GM18873 (cell line): ENCODE measurements around the gene BCL2L1.
"Not testable (repeated sequence)": the region's sequence is repeated elsewhere in the genome, so short reads cannot be mapped to it uniquely, and the experiment has no call there.

Source experiments
- ATAC-seq: cut with Tn5 transposase; IDR thresholded peaks from one replicate; pipeline ENCODE4 v1.9.1; 2021; ENCODE audit warnings: mild to moderate bottlenecking, moderate library complexity, moderate number of reproducible peaks; ENCODE audit not compliant: unreplicated experiment, low FRiP score

The BCL2L1 gene

GRCh38 chr20:31663838-31664695 lies 58.6 kb downstream of the BCL2L1 start:
- no peak for ATAC-seq

DNA sequence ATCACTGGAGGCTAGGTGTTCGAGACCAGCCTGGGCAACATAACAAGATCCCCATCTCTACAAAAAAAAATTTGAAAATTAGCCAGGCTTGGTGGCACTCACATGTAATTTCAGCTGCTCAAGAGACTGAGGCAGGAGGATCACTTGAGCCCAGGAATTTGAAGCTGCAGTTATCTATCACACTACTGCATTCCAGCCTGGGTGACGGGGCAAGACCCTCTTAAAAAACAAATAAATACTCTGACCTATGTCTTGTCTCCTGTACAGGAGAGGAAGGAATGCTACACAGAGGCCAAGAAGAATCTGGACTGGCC lies 59.2 kb downstream of the BCL2L1 start:
- ATAC-seq = no peak

DNA sequence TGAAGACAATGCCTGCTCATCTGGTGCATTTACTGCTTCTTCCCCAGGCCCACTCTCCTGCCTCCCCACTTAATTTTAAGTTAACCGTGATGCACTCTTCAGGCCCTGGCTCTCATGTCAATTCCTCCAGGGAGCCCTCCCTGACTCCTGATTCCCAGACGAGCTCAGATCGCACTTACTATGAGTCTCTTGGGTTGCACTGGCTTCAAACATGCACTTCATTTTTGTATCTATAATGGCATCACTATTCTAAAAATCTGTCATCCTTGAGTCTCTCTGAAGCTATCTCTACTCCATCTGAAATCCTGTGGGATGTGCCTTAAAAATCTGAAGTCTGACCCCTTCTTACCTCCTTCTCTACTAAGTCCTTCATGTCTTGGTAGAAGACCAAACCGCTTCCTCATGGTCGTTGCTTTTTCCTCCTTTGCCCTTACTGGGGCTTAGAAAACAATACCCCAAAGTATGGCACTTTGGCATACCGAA lies 60.3 kb downstream of the BCL2L1 start:
- ATAC-seq = no peak

- ATAC-seq = no peak
Observed at GRCh38 chr20:31661625-31662371, 60.9 kb downstream of the BCL2L1 start.

DNA sequence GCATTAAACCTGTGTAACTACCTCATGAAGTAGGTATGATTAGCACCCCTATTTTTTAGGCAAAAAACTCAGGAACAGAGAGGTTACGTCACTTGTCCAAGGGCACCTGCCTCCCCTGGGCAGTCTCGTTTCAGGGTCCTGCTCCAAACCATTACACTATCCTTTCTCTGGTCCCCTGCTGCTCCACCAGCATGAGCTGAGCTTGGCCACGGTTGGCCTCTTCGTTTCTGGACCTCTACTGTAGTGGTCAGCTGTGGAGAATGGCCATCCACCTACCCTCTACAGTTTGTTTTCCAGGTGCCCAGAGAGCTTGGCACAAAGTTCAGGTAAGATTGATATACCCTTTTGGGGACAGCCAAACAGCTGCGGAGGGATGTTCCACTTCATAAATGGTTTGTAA lies 68.1 kb downstream of the BCL2L1 start:
- no peak for ATAC-seq

DNA sequence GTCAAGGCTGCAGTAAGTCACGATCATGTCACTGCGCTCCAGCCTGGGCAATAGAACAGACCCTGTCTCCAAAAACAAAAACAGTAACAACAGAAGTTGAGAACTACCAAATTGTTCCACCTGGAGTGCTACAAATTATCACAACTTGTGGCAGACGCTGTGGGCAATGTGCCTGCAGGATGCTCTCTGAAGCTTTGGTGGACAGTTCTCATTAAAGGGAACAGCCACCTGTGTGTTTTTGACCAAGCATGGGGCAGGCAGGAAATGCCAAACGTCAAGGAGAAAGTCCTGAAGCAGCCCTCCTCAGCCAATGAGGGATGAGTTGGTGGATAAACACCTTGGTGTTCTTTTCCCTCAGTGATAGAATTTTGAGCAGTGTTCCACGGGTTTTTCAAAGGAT lies 69.1 kb downstream of the BCL2L1 start:
- ATAC-seq = no peak

DNA sequence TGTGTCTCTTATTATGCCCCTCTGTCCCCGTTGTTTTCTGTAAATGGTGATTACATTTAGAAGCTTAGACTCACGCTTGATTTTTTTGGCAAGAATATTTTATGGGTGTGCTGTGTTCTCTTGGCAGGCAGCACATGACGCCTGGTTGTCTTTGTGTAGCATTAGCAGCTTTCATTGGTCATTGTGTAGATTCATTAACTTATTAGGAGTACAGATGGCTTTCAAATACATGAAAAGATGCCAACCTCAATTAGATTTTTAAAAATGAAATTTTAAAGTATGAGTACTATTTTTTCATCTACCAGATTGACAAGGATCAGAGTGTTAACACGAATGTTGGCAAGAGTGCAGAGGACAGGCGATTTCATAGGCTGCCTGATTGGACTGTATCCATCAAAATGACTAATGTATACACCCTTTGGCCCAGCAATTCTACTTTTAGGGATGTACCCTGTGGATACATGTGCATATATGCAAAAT lies 69.7 kb downstream of the BCL2L1 start:
- ATAC-seq = no peak

DNA sequence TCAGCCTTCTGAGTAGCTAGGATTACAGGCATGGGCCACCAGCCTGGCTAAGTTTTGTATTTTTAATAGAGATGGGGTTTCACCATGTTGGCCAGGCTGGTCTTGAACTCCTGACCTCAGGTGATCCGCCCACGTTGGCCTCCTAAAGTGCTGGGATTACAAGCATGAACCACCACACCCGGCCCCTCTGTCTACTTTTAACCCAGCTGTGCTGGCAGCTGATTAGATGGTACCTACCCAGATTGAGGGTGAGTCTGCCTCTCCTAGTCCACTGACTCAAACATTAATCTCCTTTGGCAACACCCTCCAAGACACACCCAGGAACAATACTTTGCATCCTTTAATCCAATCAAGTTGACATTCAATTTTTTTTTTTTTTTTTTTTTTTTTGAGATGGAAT lies 74.6 kb downstream of the BCL2L1 start:
- not testable (repeated sequence) for ATAC-seq

- no peak for ATAC-seq
Observed at GRCh38 chr20:31644701-31645100, 78.0 kb downstream of the BCL2L1 start.

DNA sequence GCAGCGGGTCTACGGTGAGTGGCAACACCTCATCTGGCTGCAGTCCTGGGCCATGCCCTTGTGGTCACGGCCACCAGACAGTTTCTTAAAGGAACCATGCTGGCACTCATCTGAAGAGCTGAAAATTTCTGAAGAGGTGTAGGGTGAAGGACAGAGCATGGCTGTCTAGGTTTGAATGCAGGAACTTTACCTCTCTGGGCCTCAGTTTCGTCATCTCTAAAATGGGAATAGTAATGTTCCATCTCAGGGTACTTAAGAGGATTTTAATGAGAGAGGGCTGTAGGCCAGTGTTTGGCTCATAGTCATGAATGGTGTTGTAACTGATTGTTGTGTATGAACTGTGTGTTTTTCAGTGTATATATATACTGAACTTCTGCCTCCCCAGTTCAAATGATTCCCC lies 79.1 kb downstream of the BCL2L1 start:
- ATAC-seq = no peak

DNA sequence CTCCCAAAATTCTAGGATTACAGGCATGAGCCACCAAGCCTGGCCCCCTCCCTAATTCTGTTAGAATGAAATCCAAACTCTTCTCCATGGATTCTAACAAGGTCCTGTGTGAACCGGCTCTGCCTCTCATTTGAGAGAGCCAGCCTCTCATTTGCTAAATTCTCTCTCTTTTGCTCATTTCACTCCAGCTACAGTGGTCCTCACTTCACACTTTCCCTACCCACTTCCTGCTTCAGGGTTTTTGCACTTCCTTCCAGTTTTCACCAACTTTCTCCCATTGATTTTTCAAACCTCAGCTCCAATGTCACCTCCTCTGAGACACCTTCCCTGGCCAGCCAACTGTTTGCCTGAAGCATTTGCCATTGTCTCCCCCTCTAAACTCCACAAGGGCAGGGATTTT lies 79.8 kb downstream of the BCL2L1 start:
- no peak for ATAC-seq

DNA sequence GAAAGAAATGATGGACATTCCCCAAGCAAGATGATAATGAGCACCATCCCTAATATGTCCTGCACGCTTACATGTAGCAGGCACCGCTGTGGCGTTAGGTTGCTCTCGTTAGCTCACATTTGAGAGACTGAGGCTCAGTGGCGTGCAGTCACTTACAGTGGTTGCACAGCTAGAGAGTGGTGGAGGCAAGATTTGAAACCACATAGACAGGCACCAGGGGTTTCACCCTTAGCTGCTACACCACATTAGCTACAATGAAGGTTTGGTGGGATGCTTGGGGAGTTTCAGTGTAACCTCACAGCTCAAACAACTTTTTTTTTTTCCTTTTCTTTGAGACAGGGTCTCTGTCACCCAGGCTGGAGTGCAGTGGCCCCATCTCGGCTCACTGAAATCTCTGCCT lies 81.3 kb downstream of the BCL2L1 start:
- no peak for ATAC-seq

DNA sequence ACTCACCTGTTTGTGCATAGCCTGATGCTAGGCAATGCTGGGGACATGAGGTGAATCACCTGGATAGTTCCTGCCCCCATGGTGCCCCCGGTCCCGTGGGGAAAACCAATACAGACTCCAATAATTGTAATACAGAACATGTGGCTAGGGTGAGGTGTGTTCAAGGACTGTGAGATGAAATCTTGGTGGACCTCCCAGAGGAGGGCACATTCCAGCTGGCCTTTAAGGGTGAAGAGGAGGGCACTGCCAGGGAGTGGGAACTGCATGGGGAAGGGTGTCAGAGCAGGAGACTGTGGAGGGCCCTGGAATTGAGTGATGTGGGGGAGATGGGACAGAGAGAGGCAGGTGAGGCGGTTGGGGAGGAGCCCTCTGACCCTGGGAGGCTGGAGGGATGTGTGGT lies 82.4 kb downstream of the BCL2L1 start:
- no peak for ATAC-seq

DNA sequence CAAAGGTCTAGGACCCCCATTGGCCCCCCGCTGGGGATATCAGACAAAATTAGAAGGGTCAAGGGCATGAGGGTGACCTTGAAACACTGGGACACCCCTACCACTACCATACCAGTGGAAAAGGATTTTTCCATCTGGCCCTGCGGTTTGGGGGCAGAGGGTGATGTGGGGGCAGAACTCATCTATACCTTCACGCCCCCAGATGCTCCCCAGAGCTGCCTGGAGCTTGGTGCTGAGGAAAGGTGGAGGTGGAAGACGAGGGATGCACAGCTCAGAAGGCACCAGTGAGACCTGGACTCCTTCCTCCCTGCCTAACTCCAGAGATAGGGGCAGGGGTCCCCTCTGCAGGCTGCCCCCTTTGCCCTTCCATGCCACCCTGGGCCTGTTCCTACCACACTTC lies 83.9 kb downstream of the BCL2L1 start:
- no peak for ATAC-seq

GRCh38 chr20:31638317-31638716 lies 84.4 kb downstream of the BCL2L1 start:
- ATAC-seq = no peak

DNA sequence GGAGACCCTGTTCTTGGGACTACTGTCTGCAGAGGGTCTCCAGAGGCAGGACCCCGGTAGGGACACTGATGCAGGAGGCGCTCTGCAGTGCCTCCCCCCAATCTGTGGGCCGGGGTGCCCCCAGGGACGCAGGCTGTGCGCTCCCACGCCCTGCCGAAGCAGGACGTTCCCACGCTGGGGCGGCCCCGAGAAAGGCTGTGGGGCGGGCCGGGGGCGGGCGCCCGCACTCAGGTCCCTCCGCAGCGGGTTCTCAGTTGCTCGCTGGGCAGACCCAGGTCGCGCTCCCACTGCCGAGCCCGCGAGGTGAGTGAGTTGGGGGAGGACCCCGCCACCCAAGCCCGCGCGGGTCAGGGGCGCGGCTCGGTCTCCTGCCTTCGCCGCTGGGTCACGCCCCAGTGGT lies 85.0 kb downstream of the BCL2L1 start, which contains the start of gene COX4I2:
COX4I2 (plus strand) TSS at position 253 of the 400 bp plus-strand sequence. CDS start 1,106 bp downstream, outside the sequence.
- no peak for ATAC-seq

DNA sequence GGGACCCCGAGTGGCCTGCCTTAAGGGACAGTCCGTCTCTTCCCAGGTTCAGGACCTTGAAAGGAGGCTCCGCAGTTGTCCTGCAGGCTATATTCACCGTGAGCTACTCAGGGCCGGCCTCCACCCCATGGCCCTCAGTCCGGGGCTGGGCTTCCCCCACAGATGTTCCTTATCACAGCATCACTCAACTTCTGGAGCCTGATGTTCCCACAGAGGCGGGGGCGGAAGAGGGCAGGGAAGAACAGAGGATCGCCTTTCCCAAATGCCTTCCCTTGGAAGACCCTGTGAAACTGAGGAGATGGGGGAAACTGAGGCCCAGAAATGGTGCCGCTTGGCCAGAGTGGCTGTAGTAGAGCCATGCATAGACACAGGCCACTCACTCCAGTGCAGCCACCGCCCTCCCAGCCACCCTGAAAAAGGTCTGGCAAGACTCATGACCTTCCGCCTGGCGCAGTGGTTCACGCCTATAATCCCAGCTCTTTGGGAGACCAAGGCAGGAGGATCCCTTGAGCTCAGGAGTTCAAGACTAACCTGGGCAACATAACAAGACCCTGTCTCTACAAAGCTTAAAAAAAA lies 89.2 kb downstream of the BCL2L1 start:
- no peak for ATAC-seq

DNA sequence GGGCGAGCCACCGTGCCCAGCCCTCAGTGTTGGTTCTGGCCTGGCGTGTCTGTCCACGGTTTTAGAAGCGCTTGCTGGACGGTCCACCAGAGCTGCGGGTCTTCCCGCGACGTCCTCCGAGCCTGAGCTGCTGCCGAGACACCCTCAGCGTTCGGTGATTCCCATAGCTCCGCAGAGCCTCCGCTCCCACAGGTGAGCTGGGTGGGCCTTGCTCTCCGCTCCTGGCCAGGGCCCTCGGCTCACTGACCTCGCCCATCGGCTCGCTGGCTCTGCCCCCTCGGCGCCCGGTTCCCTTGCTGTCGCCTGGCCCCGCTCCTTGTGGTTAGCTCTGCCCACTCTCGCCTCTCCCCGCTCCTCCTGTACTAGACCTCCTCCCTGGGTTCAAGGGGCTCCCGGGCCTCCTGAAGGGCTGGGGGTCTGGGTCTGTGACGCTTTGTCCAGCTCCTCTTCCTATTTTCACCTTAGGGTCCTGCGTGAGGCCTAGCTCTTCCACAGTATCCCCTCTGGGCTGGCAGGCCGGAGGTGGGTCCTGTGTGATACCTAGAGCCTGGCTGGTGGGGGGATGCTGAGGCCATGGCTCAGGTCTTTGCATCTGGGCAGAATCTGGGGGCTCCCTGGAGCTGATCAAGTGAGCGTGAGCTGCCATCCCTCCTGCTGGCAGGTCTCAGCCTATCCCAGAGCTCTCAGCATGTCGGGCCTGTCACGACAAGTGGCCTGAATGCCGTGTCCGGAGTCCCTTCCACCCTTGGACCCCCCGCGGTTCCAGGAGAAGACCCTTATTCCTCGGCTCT lies 89.9 kb downstream of the BCL2L1 start:
- no peak for ATAC-seq

DNA sequence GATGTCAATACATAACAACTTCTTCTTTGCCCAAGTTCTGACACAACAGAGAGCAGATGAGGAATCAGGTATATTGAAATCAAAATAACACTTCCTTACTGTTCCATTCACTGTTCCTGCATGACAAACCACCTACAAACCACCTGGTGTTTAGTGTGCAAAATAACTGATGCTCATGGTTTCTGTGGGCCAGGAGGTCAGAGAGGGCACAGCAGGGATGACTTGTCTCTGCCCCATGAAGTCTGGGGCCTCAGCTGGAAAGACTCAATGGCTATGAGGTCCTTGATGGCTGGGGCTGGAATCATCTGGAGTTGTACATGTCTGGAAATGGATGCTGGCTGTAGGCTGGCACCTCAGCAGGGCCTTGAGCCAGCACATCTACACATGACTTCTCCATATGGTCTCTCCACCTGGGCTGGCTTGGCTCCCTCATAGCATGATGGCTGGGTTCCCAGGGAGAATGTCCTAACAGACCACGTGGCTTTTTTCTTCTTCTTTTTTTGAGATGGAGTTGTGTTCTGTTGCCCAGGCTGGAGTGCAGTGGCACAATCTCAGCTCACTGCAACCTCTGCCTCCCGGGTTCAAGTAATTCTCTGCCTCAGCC lies 92.4 kb downstream of the BCL2L1 start:
- ATAC-seq = no peak

- not testable (repeated sequence) for ATAC-seq
Observed at GRCh38 chr20:31628057-31628456, 94.6 kb downstream of the BCL2L1 start.
